IPS-20b (cell line): ENCODE data around the gene NSD2.

ENCODE experiments used
- H3K27ac ChIP-seq: one replicate; pipeline ENCODE4 v1.5.1; 2013; ENCODE audit warnings: low read length
- H3K27me3 ChIP-seq: 2 replicates; pipeline ENCODE4 v1.6.1; 2013; ENCODE audit warnings: mild to moderate bottlenecking, low read length, inconsistent platforms; ENCODE audit not compliant: insufficient read depth
- H3K36me3 ChIP-seq: 2 replicates; pipeline ENCODE4 v1.6.1; 2013; ENCODE audit warnings: low read depth, mild to moderate bottlenecking, inconsistent platforms, low read length, moderate library complexity; ENCODE audit not compliant: insufficient read depth
- H3K4me1 ChIP-seq: 2 replicates; pipeline ENCODE4 v1.6.1; 2013; ENCODE audit warnings: mild to moderate bottlenecking, control low read depth, inconsistent platforms, low read length, moderate library complexity; ENCODE audit not compliant: insufficient read depth
- H3K4me3 ChIP-seq: 2 replicates; pipeline ENCODE4 v1.5.1; 2013; ENCODE audit warnings: mild to moderate bottlenecking, low read length, inconsistent platforms
- H3K9ac ChIP-seq: 2 replicates; pipeline ENCODE4 v1.6.1; 2013; ENCODE audit warnings: low read depth, mild to moderate bottlenecking, inconsistent platforms, low read length, moderate library complexity
- H3K9me3 ChIP-seq: 2 replicates; pipeline ENCODE4 v1.6.1; 2013; ENCODE audit warnings: mild to moderate bottlenecking, low read depth, low read length, inconsistent platforms; ENCODE audit not compliant: insufficient read depth

NSD2 gene

DNA sequence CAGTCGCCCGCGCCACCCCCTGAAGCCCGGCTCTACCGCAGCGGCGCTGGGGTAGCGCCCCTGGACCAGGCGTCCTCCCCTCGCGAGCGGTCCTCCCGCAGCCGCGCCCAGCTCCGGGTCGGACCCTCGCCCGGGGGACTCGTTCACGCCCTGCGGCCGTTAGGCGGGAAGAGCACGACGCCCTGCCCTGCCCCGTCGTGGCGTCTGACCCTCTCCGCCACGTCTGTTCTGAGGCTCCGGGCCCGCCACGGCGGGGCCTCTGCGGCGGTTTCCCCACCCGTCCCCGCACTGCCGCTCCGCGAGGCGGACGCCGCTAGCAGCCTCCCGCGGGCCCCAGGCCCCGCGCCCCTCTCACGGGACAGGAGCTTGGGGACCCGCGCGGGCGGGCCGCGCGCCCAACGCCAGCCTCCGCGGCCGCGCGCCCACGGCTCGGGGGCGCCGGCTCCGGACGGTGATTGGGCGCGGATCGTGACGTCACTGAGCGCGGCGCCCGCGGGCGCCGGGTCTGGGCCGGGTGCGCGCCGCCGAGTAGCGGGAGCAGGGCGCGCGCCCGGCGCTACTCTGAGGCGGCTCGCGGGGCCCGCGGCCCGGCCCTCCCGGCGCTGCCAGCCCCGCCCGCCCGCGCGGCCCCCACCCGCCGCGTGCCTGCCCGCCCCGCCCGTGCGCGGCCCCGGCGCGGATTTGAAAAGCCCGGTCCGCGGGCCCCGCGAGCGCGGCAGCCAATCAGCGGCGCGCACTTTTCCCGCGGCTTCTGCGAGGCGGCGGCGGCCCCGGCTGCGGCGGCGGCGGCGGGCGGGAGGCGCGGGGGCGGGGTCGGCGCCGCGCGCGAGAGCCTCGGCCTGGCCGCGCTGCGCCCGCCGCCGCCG is at the start of gene NSD2:
NSD2 (plus strand) TSS at position 816 of the 866 bp plus-strand sequence. CDS start 29,262 bp downstream, outside the sequence.
- H3K4me1 ChIP-seq = peaks cover 11% of the 10 kb centered on the region
- peaks cover 51% of the 10 kb centered on the region for H3K27me3 ChIP-seq
- no peaks in the 10 kb centered on the region for H3K9me3 ChIP-seq
- H3K9ac ChIP-seq = peak within 1 kb of the TSS; percentile 94
- H3K36me3 ChIP-seq = no peaks in the 10 kb centered on the region
- peak within 1 kb of the TSS; percentile 98 for H3K4me3 ChIP-seq
- no peak within 1 kb of the TSS for H3K27ac ChIP-seq

DNA sequence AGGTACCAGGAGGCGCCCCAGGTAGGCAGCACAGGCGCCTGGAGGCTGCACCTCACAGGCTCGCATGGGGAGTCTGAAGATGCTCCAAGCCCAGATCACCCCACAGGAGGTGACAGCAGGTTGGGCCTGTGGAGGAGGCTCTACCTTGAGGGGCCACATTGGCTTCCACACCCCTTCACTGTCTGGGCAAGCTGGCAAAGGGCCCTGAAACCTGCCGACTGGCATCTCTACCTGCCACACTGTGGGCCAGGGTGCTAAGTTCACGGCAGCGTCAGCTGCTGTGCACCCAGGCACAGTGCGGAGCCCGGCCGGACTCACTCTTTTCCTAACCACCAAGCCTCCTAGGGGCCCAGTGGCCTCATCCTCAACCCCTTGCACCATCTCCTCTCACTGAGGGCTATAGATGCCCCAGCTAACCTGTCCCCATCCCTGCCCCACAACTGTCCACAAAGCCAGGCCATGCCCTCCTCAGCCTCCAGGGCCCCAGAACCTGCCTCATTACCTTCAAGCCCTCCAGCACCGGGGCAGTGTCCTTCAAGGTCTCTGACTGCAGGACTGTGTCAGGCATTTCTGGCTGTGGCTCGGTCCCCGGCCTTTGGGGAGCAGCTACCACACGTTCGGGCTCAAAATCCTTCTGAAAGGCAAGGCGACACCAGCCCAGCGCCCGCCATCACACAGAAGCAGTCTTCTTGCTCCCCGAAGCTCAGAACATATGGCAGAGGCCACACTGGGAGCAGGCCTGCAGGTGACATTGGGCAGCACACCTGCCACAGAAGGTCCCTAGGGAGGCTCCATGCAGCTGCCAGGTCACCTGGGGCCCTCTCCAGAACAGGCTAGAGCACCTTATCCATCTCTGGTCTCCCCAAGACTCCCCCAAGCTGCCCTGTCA is 49.3 kb upstream of the NSD2 start:
- no peaks in the 10 kb centered on the region for H3K4me1 ChIP-seq
- no peaks in the 10 kb centered on the region for H3K9me3 ChIP-seq
- H3K27me3 ChIP-seq = no peaks in the 10 kb centered on the region
- H3K4me3 ChIP-seq = no peak overlapping the region
- peaks cover 70% of the 10 kb centered on the region for H3K36me3 ChIP-seq
- no peak overlapping the region for H3K9ac ChIP-seq
- H3K27ac ChIP-seq = no peak overlapping the region

GRCh38 chr4:1822568-1823544 is 48.3 kb upstream of the NSD2 start:
- Histone ChIP-seq H3K27ac (no peak overlapping the region), H3K27me3 (no peaks in the 10 kb centered on the region), H3K9ac (no peak overlapping the region), H3K36me3 (peaks cover 61% of the 10 kb centered on the region), H3K9me3 (no peaks in the 10 kb centered on the region), H3K4me1 (no peaks in the 10 kb centered on the region), H3K4me3 (no peak overlapping the region)

GRCh38 chr4:1823545-1823932 is 47.7 kb upstream of the NSD2 start:
- H3K9ac ChIP-seq = no peak overlapping the region
- no peaks in the 10 kb centered on the region for H3K4me1 ChIP-seq
- H3K4me3 ChIP-seq = no peak overlapping the region
- H3K27me3 ChIP-seq = no peaks in the 10 kb centered on the region
- peaks cover 56% of the 10 kb centered on the region for H3K36me3 ChIP-seq
- no peak overlapping the region for H3K27ac ChIP-seq
- no peaks in the 10 kb centered on the region for H3K9me3 ChIP-seq

DNA sequence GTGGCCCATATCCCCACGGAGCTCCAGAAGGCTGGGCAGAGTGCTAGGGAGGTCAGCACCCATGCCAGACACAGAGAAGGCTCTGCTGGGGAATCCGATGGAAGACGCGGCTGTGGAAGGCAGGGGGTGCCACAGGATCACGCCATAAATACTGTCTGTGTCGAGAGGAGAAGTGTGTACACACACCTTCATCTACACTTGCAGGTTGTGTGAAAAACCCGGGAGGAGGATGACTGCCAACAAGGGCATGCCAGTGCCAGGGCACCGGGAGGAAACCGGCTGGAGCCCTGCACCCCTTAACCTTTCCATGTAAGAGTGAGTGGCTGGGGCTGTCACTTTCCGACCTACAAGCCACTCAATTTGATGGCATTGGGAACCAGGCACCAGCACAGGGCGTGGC is 46.4 kb upstream of the NSD2 start:
- H3K4me3 ChIP-seq = no peak overlapping the region
- peaks cover 44% of the 10 kb centered on the region for H3K36me3 ChIP-seq
- no peaks in the 10 kb centered on the region for H3K4me1 ChIP-seq
- H3K27ac ChIP-seq = no peak overlapping the region
- no peaks in the 10 kb centered on the region for H3K27me3 ChIP-seq
- H3K9ac ChIP-seq = no peak overlapping the region
- peaks cover 6% of the 10 kb centered on the region; the same call in 1 of the 2 replicates for H3K9me3 ChIP-seq

GRCh38 chr4:1825326-1825725 is 45.9 kb upstream of the NSD2 start:
- Histone ChIP-seq H3K4me1 (no peaks in the 10 kb centered on the region), H3K4me3 (no peak overlapping the region), H3K27ac (no peak overlapping the region), H3K27me3 (no peaks in the 10 kb centered on the region), H3K9me3 (peaks cover 8% of the 10 kb centered on the region; the same call in 1 of the 2 replicates), H3K9ac (no peak overlapping the region), H3K36me3 (peaks cover 43% of the 10 kb centered on the region)

- no peak overlapping the region for H3K9ac ChIP-seq
- no peak overlapping the region for H3K27ac ChIP-seq
- H3K36me3 ChIP-seq = peaks cover 51% of the 10 kb centered on the region
Observed at GRCh38 chr4:1826531-1827350, 44.5 kb upstream of the NSD2 start.

GRCh38 chr4:1830234-1830633 is 41.0 kb upstream of the NSD2 start:
- Histone ChIP-seq H3K9me3 (peaks cover 8% of the 10 kb centered on the region; the same call in 1 of the 2 replicates), H3K27ac (no peak overlapping the region), H3K9ac (no peak overlapping the region), H3K4me1 (no peaks in the 10 kb centered on the region), H3K4me3 (no peak overlapping the region), H3K27me3 (no peaks in the 10 kb centered on the region), H3K36me3 (peaks cover 54% of the 10 kb centered on the region)

More at GRCh38 chr4:1826531-1827350, 44.5 kb upstream of the NSD2 start:
- Histone ChIP-seq H3K27me3 (no peaks in the 10 kb centered on the region), H3K4me1 (no peaks in the 10 kb centered on the region), H3K4me3 (no peak overlapping the region), H3K9me3 (peaks cover 8% of the 10 kb centered on the region; the same call in 1 of the 2 replicates)

DNA sequence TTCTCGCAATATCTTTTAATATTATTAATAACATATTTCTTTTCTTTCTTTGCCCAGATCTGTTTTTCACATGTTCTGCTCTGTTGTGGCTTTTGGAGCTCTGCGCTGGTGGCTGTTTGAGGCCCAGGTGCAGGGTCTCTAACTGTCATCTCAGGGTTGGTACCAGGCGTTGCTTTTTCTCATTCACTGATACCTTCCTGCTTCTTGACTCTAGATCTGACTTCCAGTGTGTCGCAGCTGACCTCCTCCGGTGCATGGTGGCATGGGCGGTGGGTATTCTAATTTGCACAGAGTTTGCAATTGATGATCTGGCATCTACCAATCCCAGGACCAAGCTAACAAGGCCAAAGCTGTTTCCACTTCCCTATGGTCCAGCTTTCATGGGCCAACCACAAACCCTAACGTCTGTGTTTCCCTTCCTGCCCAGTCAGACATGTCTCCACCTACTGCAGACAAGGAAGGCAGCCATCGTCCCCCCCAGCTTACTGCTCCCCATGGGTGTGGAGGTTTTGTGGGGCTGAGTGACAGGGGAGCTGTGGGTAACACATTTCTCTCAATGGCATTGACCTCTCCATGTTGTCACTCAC is 40.5 kb upstream of the NSD2 start:
- peaks cover 8% of the 10 kb centered on the region; the same call in 1 of the 2 replicates for H3K9me3 ChIP-seq
- H3K4me1 ChIP-seq = no peaks in the 10 kb centered on the region
- no peaks in the 10 kb centered on the region for H3K27me3 ChIP-seq
- H3K27ac ChIP-seq = no peak overlapping the region
- no peak overlapping the region for H3K4me3 ChIP-seq
- H3K36me3 ChIP-seq = peaks cover 54% of the 10 kb centered on the region
- no peak overlapping the region for H3K9ac ChIP-seq

DNA sequence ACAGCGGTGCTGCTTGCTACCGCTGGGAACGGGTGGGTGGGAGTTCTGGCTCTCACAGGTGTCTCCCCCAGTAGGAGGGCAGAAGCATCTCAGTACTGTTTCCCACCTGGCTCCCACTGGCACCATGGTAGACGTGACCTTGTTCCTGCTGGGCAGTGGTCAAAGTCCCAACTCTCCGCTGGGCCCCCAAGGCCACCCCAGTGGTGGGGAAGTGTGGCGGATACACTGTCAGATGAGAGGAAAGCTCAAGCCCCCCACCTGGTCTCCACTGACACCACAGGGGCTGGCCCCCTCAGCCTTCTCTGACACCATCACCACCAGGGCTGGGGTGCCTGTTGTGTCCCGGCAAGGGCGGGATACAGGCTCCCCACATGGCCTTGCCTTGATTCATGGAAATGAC is 39.9 kb upstream of the NSD2 start:
- Histone ChIP-seq H3K36me3 (peaks cover 56% of the 10 kb centered on the region), H3K27me3 (no peaks in the 10 kb centered on the region), H3K4me3 (no peak overlapping the region), H3K9me3 (peaks cover 8% of the 10 kb centered on the region; the same call in 1 of the 2 replicates), H3K27ac (no peak overlapping the region), H3K4me1 (no peaks in the 10 kb centered on the region), H3K9ac (no peak overlapping the region)
